Measurements from ENCODE around the gene EFNA2. TPM values are rescaled to one million over a fixed set of nuclear protein-coding genes. Genes with fewer than 3 reads are reported as not detected.
A peak's percentile ranks its signal among the peaks of the same experiment; 100 is the strongest.

EFNA2 gene
- total RNA-seq, 1 donor from 2014 or later: not detected

DNA sequence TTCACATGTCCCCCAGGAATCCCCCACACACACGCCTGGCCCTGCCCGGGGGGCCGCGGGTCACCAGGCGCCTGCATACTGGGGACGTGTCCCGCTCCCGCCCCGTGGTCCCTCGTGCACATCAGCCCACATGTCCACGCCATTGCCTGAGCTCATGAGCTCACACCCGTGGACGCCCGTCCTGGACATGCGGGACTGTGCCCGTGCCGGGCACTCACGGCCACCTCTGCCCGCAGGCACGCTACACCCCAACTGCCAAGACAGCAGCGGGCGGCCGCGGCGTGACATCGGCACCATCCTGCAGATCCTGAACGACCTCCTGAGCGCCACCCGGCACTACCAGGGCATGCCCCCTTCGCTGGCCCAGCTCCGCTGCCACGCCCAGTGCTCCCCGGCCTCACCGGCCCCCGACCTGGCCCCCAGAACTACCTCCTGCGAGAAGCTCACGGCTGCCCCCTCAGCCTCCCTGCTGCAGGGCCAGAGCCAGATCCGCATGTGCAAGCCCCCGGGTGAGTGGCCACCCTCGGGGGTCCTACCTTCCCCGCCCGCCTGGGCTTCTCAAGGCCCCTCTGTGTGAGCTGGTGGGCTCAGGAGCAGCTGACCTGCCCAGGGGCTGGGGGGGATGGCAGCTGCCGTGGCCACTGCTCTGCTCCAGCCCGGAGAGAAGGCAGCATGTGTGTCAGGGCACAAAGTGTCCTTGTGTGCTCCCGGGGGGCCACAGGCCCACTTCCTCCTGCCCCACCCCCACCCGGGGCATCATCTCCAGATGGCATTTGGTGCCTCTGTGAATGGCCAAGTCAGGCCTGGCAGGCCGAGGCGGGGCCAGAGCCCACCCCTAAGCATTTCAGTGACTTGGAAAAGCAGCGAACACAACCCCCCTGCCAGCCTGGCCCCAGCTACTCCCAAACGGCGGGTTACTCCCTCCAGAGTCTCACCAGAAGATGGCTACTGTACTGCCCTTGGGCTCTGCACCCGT lies 30.2 kb upstream of the EFNA2 start:
- H3K4me3 ChIP-seq: no peak overlapping the region
- ATAC-seq (no peak), DNase-seq (no peak)
- H3K36me3 ChIP-seq: peaks cover 52% of the 10 kb centered on the region
- no peaks in the 10 kb centered on the region for H3K27me3 ChIP-seq
- TF ChIP-seq, protein P1, sequence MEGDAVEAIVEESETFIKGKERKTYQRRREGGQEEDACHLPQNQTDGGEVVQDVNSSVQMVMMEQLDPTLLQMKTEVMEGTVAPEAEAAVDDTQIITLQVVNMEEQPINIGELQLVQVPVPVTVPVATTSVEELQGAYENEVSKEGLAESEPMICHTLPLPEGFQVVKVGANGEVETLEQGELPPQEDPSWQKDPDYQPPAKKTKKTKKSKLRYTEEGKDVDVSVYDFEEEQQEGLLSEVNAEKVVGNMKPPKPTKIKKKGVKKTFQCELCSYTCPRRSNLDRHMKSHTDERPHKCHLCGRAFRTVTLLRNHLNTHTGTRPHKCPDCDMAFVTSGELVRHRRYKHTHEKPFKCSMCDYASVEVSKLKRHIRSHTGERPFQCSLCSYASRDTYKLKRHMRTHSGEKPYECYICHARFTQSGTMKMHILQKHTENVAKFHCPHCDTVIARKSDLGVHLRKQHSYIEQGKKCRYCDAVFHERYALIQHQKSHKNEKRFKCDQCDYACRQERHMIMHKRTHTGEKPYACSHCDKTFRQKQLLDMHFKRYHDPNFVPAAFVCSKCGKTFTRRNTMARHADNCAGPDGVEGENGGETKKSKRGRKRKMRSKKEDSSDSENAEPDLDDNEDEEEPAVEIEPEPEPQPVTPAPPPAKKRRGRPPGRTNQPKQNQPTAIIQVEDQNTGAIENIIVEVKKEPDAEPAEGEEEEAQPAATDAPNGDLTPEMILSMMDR (IDR thresholded peaks at IDR 0.05): no peak
- intact Hi-C loops (cut with DNase I): no loop called here
- peak overlapping the region; percentile 95 for H3K27ac ChIP-seq
- H3K4me1 ChIP-seq: peaks cover 64% of the 10 kb centered on the region
- no peaks in the 10 kb centered on the region for H3K9me3 ChIP-seq

DNA sequence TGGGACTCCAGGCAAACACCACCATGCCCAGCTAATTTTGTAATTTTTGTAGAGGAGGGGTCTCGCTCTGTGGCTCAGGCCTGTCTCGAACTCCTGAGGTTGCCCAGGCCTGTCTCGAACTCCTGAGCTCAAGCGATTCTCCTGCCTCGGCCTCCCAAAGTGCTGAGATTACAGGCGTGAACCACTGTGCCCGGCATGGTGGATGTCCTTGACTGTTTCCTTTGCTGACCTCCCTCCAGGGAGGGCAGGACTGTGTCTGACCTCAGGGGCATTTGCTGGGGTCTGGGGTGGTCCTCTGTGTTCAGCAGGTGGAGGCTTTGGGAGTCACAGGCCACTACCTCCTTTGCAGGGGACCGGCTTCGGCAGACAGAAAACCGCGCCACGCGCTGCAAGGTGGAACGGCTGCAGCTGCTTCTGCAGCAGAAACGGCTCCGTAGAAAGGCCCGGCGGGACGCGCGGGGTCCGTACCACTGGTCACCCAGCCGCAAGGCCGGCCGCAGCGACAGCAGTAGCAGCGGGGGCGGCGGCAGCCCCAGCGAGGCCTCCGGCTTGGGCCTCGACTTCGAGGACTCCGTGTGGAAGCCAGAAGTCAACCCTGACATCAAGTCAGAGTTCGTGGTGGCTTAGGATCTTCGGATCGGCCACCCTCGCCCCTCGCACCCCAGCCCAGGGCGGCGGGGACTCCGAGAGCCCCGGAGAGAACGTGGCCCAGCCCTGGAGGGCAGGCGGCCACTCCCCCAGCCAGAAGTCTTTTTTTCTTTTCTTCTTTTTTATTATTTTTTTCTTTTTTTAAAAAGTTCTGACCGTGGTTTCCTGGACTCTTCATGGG lies 28.8 kb upstream of the EFNA2 start:
- Histone ChIP-seq H3K36me3 (peaks cover 48% of the 10 kb centered on the region), H3K4me3 (no peak overlapping the region), H3K9me3 (no peaks in the 10 kb centered on the region), H3K27me3 (no peaks in the 10 kb centered on the region), H3K4me1 (peaks cover 73% of the 10 kb centered on the region), H3K27ac (peak overlapping the region; percentile 95)
- ATAC-seq: no peak
- no peak for DNase-seq
- intact Hi-C loops (cut with DNase I): no loop called here
- TF ChIP-seq, protein P1 (IDR thresholded peaks at IDR 0.05): no peak

DNA sequence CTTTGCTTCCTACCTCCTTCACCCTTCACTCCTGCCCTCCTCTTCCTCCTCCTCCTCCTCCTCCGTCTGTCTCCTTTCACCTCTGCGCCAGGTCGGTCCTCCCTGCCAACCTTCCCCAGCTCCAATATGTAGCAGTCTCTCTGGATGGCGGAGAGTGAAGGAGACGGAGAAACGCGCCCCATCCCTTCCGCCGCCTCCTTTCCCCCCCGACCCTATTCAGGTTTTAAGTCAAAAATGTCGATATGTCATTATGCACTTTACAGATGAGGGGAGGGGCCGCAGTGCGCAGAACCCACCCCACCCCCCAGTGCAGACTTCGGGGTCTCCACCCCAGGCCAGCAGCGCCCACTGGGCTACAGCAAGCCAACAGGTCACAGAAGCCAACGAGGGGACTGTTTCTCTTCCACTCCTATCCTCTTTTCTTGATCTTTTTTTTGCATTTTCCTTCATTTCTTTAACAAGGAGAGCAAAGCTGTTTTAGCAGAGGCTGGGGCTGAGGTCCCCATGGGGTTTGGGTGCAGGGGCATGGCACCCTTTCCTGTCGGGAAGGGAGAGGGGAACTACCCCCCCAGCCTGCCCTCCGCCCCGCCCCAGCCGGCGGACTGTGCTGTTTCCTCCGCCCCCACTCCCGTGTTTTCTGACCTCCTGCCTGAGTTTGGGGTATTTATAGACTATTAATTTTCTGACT lies 28.1 kb upstream of the EFNA2 start:
- Histone ChIP-seq H3K4me3 (no peak overlapping the region), H3K9me3 (no peaks in the 10 kb centered on the region), H3K27me3 (no peaks in the 10 kb centered on the region), H3K36me3 (peaks cover 48% of the 10 kb centered on the region), H3K27ac (peak overlapping the region; percentile 95), H3K4me1 (peaks cover 81% of the 10 kb centered on the region)
- no peak for ATAC-seq
- no peak for DNase-seq
- intact Hi-C loops (cut with DNase I): no loop called here
- TF ChIP-seq, protein P1 (IDR thresholded peaks at IDR 0.05): no peak

DNA sequence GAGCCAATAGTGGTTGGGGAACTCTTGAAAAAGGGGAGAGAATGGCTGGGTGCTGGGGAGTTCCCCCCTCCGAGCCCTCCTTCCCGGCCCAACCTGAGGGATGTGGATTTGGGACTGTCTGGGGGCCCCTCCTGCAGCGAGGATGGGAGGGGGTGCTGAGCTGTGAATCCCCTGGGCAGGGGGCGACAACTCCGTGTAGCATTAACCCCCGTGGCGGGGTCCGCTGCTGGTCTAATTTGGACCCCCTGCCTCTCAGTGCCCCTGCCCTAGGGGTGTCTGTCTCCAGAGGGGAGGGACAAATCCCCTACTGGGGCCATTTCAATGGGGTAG lies 27.5 kb upstream of the EFNA2 start:
- TF ChIP-seq, protein P1 (IDR thresholded peaks at IDR 0.05): no peak
- H3K27me3 ChIP-seq: no peaks in the 10 kb centered on the region
- DNase-seq (no peak), ATAC-seq (no peak)
- H3K27ac ChIP-seq: peak overlapping the region; percentile 95
- peaks cover 85% of the 10 kb centered on the region for H3K4me1 ChIP-seq
- no peaks in the 10 kb centered on the region for H3K9me3 ChIP-seq
- H3K36me3 ChIP-seq: peaks cover 48% of the 10 kb centered on the region
- intact Hi-C loops (cut with DNase I): no loop called here
- H3K4me3 ChIP-seq: peak overlapping the region; percentile 31

DNA sequence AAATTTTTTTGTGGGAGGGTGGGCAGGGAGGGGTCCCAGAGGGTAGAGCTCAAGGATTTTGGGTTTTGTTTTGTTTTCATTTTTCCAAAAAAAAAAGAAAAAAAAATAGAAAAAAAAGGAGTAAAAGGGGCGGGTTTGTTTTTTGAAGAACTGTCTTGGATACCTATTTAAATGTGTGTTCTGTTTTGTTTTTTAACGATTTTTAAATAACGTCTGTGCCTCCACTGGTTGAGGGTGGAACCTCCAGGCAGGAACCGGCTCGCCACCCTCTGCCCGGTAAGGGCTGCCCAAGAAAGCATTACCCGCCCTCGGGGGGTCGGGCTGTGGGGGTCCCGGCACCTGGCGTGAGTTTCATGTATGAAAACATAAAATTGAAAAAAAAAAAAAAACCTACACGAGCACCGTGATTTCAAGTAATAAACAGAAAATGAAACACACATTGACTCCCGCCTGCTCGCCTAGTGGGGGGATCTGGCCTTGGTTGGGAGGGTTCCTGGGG lies 26.9 kb upstream of the EFNA2 start:
- TF ChIP-seq, protein P1 (IDR thresholded peaks at IDR 0.05): no peak
- Histone ChIP-seq H3K27ac (peak overlapping the region; percentile 95), H3K4me3 (peak overlapping the region; percentile 31), H3K27me3 (no peaks in the 10 kb centered on the region), H3K4me1 (peaks cover 81% of the 10 kb centered on the region), H3K9me3 (no peaks in the 10 kb centered on the region), H3K36me3 (peaks cover 46% of the 10 kb centered on the region)
- ATAC-seq (no peak), DNase-seq (no peak)
- intact Hi-C loops (cut with DNase I): no loop called here

Measured in upper lobe of right lung (tissue), 1 donor.